PC-9 (cell line): ENCODE measurements around the gene DNM1.

Experiments used
- CTCF ChIP-seq: fragments of 200-600 bp; sonication (generic); conservative IDR thresholded peaks from 2 replicates; pipeline ENCODE4 v1.6.1; 2017; ENCODE audit warnings: mixed run types, antibody characterized with exemption, mild to moderate bottlenecking, moderate library complexity
- EZH2 ChIP-seq: fragments of 200-600 bp; sonication (generic); IDR thresholded peaks from 2 replicates; pipeline ENCODE4 v1.8.0; 2017; ENCODE audit warnings: antibody characterized with exemption, low read depth

- TF ChIP-seq CTCF (no peak), EZH2 (no peak)
These were observed 36.0 kb upstream of the DNM1 start for GRCh38 chr9:128167209-128167608.
